ENCODE measurements around the gene ERN1. TPM values are rescaled to one million over a fixed set of nuclear protein-coding genes. Genes with fewer than 3 reads are reported as not detected.
A peak's percentile ranks its signal among the peaks of the same experiment; 100 is the strongest.

Gene ERN1
- total RNA-seq, 1 donor: 13.3 TPM

GRCh38 chr17:64005734-64006167 lies 124.2 kb downstream of the ERN1 start:
- no peak for TF ChIP-seq CTCF (IDR thresholded peaks at IDR 0.05; ENCODE audit: insufficient read depth, low read length)
- H3K4me3 ChIP-seq (ENCODE audit: low read depth, low read length): no peak overlapping the region
- DNase-seq (ENCODE audit: low read depth): no peak

GRCh38 chr17:64004903-64005733 lies 124.8 kb downstream of the ERN1 start:
- H3K4me3 ChIP-seq (ENCODE audit: low read depth, low read length): no peak overlapping the region
- TF ChIP-seq CTCF (IDR thresholded peaks at IDR 0.05; ENCODE audit: insufficient read depth, low read length): no peak
- no peak for DNase-seq (ENCODE audit: low read depth)

GRCh38 chr17:64004218-64004770 lies 125.7 kb downstream of the ERN1 start:
- no peak overlapping the region for H3K4me3 ChIP-seq (ENCODE audit: low read depth, low read length)
- no peak for DNase-seq (ENCODE audit: low read depth)
- no peak for TF ChIP-seq CTCF (IDR thresholded peaks at IDR 0.05; ENCODE audit: insufficient read depth, low read length)

GRCh38 chr17:64003526-64004121 lies 126.3 kb downstream of the ERN1 start:
- DNase-seq (ENCODE audit: low read depth): no peak
- TF ChIP-seq CTCF (IDR thresholded peaks at IDR 0.05; ENCODE audit: insufficient read depth, low read length): no peak
- no peak overlapping the region for H3K4me3 ChIP-seq (ENCODE audit: low read depth, low read length)

- TF ChIP-seq CTCF (IDR thresholded peaks at IDR 0.05; ENCODE audit: insufficient read depth, low read length): no peak
- DNase-seq (ENCODE audit: low read depth): no peak
Measured at GRCh38 chr17:64002658-64003525, 127.1 kb downstream of the ERN1 start.

GRCh38 chr17:64001763-64002529 lies 128.0 kb downstream of the ERN1 start:
- no peak overlapping the region for H3K4me3 ChIP-seq (ENCODE audit: low read depth, low read length)
- peak; percentile 75 for DNase-seq (ENCODE audit: low read depth)
- no peak for TF ChIP-seq CTCF (IDR thresholded peaks at IDR 0.05; ENCODE audit: insufficient read depth, low read length)

More at GRCh38 chr17:64002658-64003525, 127.1 kb downstream of the ERN1 start:
- H3K4me3 ChIP-seq (ENCODE audit: low read depth, low read length): no peak overlapping the region

All from fibroblast of the aortic adventitia (primary cell).